ENCODE data around the gene RIN3.

The RIN3 gene

DNA sequence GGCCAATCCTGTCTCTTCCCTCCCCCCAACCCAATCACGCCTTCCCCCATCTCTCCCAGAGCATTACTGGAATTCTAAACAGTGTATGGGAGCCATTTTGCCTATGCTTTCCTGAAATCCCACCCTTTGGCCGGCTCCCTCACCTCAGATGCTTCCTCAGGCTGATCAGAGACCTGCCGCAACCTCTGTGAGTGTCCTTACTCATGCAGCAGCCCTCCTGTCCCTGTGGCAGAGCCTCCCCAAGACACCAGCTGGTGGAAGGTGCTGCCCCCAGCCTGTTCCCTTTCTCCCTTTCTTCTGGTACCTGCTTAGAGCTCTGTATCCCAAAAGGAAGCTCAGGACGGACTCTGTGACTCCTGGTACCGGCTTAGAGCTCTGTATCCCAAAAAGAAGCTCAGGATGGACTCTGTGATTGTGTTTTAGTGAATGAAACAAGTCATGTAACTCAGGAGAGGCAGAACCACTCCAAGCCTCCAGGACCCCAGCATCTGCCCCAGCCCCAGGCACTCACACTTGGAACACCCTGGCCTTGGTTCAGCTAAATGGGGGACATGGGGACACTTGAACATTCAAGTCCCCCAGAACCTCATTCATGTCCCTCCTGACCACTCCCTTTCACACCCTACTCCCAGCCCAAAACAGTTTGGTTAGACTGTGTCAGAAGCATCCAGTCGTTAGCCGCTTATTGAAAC, 29.3 kb upstream of the RIN3 start:
- no peak for DNase-seq (ENCODE audit: low spot score)

DNA sequence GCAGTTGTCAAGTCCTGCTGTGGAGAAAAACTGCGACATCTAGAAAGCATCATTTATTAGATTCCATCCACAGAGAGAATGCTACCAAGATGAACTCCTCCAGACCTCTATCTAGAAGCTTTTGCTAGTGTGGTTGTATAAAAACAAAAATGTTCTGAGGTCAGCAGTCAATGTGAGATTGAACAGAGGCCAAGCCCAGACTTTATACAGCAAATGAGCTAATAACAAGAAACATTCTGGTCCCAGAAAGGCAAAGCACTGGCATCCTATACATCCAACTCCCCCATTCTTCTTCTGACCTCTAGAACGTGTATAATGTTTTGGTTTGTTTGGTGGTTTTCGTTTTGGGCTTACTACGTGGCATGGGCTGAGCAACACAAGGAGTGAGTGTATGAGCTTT, 26.7 kb upstream of the RIN3 start:
- DNase-seq (ENCODE audit: low spot score) = no peak

- no peak for DNase-seq (ENCODE audit: low spot score)
Measured at GRCh38 chr14:92487513-92488133, 26.0 kb upstream of the RIN3 start.

GRCh38 chr14:92489394-92490238, 24.0 kb upstream of the RIN3 start:
- DNase-seq (ENCODE audit: low spot score) = no peak

- DNase-seq (ENCODE audit: low spot score) = peak; percentile 69
Measured at GRCh38 chr14:92490239-92490959, 23.2 kb upstream of the RIN3 start.

- DNase-seq (ENCODE audit: low spot score) = no peak
Measured at GRCh38 chr14:92491782-92492181, 21.8 kb upstream of the RIN3 start.

GRCh38 chr14:92492258-92492657, 21.3 kb upstream of the RIN3 start:
- peak; percentile 58 for DNase-seq (ENCODE audit: low spot score)

- DNase-seq (ENCODE audit: low spot score) = no peak
Measured at GRCh38 chr14:92493024-92493423, 20.6 kb upstream of the RIN3 start.

DNA sequence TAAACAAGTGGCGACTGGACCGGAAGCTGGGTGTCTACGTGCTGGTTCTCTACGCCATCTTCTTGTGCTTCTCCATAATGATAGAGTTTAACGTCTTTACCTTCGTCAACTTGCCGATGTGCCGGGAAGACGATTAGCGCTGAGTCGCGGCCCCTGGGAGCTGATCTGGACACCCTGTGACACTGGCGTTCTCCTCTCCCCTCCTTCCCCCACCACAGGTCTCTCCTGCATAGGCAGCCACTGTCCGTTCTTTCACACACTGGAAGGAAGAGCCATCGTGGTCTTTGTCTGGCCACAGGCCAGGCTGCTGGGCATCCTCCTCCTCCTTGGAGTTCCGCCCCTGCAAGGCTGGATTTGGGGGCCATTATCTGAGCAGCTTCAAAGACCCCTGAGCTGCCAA, 20.1 kb upstream of the RIN3 start:
- DNase-seq (ENCODE audit: low spot score) = no peak

- DNase-seq (ENCODE audit: low spot score) = no peak
Measured at GRCh38 chr14:92494512-92494911, 19.1 kb upstream of the RIN3 start.

DNA sequence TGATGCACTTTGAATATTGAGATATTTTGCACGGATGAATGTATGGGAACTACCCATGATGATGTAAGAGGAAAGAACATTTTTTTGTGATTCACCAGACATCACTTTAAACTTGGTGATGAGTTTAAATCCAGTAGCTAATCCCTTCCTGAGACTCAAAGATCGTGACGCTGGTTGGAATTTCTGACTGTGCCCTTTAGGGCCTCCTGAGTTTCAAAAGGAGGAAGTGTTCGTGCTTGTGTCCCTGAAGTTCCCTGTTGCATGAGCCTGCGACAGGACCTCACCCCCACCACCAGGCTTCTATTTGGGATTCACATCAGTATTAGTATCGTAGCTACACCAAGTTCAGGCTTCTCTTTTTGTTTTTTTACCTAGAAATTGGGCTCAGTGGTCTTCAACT, 18.6 kb upstream of the RIN3 start:
- DNase-seq (ENCODE audit: low spot score) = no peak

DNA sequence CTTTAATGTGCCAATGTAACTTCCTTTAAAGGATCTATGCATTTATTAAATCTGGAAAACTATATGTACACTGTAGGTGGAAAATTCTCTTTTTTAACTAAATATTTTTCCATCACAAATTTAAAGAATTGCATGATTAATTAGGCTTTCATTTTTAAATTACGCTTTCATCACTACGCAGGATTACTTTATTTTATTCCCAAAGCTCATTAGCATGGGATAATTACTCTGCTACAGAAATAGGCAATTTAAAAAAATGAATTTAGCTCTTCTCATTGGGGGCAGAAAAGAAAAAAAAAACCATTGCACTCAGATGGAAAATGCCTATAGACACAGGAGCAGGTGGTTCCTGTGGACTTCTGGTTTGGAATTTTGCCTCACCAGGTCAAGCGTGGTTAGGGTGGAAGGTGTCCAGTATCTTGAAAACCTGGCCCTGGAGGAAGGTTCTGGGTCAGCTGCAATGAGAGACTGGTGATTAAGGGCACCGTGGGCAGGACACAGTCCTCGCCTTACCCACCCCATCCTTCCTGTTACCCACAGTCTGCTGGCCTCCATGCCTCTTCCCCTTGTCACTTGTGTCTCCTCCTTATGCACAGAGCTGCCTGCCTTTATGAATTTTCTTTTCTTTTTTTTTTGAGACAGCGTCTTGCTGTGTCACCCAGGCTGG, 17.3 kb upstream of the RIN3 start:
- DNase-seq (ENCODE audit: low spot score) = no peak

DNA sequence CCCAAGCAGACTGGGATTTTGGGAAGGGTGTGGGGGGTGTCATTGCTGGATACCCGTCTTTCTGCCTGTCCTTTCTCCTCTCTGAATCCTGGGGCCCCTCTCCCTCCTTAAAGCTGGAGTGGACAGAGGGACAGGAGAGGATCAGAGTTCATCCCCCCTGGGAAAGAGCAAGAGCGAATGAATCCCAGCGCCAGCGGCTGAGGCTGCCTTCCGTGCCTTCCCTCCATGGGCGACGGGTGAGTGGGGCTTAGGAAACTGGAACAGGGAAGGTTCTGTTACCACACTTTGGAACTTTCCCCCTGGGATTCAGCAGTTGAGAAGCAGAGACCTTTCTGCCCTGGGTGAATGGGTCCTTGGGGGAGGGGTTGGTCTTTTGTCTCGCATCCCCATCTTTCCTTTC, 16.2 kb upstream of the RIN3 start:
- no peak for DNase-seq (ENCODE audit: low spot score)

GRCh38 chr14:92499234-92499633, 14.3 kb upstream of the RIN3 start:
- DNase-seq (ENCODE audit: low spot score) = no peak

GRCh38 chr14:92500491-92500941, 13.1 kb upstream of the RIN3 start:
- DNase-seq (ENCODE audit: low spot score) = peak; percentile 73

DNA sequence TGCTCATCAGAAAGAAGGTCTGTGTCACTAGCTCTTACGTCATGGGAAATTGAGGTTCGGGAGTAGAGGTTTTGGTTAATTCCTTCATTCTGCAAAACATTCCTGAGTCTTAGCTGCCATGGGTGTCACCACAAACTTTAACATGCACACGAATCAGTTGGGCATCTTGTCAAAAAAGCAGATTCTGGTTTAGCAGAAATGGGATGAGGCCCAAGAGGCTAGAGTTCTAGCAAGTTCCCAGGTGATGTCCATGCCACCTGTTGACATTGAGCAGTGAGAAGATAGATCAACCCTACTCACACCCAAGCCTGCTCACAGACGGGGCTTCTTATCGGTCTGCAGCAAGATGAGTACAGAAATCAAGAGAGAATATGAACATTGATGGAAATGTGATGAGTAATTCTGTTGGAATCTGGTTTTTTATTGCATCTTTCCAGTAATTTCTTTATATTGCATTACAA, 11.7 kb upstream of the RIN3 start:
- DNase-seq (ENCODE audit: low spot score) = no peak

DNA sequence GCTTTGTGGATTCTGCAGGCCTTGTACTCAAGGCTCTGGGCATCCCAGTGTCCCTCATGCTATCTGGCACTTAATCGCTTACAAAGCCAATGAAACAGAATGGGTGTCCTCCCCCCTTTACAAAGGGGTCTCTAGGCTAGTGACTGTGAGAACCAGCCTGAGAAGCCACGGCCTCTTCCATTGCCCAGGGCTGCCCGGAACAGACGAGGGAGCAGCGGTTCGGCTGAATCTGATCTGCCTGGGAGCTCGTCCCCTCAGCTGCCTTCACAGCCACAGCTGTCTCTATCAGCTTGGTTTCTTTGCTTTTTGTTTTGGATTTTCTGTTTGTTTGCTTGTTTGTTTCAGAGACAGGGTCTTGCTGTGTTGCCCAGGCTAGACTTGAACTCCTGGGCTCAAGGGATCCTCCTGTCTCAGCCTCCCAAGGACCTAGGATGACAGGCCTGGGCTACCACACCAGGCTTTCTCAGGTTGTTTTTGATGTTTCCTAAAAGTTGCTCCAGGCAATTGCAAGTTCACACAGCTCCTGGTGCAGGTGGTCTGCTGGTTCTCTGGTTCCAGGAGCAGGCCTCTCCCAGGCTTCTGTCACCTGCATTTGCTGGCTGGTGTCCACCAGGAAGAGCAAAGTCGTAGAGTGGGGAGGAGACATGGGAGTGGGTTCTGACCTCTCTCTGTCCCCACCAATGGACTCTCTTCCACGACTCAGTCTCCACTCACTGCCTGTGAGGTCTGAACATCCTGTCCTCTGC, 10.9 kb upstream of the RIN3 start:
- DNase-seq (ENCODE audit: low spot score) = no peak

- DNase-seq (ENCODE audit: low spot score) = no peak
Measured at GRCh38 chr14:92503756-92504491, 9.7 kb upstream of the RIN3 start.

- DNase-seq (ENCODE audit: low spot score) = no peak
Measured at GRCh38 chr14:92505826-92506225, 7.8 kb upstream of the RIN3 start.

GRCh38 chr14:92506231-92506630, 7.3 kb upstream of the RIN3 start:
- no peak for DNase-seq (ENCODE audit: low spot score)

Data from Ammon's horn (tissue), 1 donor.